Left colon (tissue), 2 donors: ENCODE measurements around the gene CUTC. TPM values are rescaled to one million over a fixed set of nuclear protein-coding genes. Genes with fewer than 3 reads are reported as not detected.

ENCODE experiments used
- ATAC-seq: fragments of 200-7000 bp; cut with Tn5 transposase; one replicate; pipeline ENCODE4 v1.9.1; 2020; ENCODE audit warnings: mild to moderate bottlenecking, moderate library complexity
- DNase-seq, 2 donors: peaks; one replicate each; pipeline ENCODE4 v3.0.0-alpha.2; 2020
- intact Hi-C, 2 donors: fragments of 100-400 bp; cut with DNase I in 1 of 2; cut with micrococcal nuclease in 1 of 2; formaldehyde crosslinking; loops; one replicate each; pipeline versions ENCODE4 v1.11.2 to v1.14.0; 2022; cut with DNase I, micrococcal nuclease
- total RNA-seq, 2 donors: library from RNA; stranded (reverse); fragmentation: NEBNext Ultra II Directional; extraction: Animal tissue kit (Norgen Biotek cat#: 25700); gene quantifications; one replicate each; pipeline ENCODE4 v1.2.1, GENCODE V29; 2021
- donor health status: DM: no; HTN: no; CAD: no.
- donor health status: DM: yes; HTN: yes; CAD: no.

Gene CUTC
- total RNA-seq, 2 donors from 2014 or later = 10.1 to 13.7 TPM

GRCh38 chr10:99805190-99805589 lies 73.2 kb downstream of the CUTC start:
- intact Hi-C loops = no loop called here

More at GRCh38 chr10:99805190-99805589, 73.2 kb downstream of the CUTC start:
- ATAC-seq (no peak), DNase-seq (no peak)

Other genes starting within 250 kb of the CUTC start
- gene NKX2-3, start 199.3 kb upstream of the CUTC start, total RNA-seq = 10 to 100 TPM in 1 of 2 donors, 1 to 10 TPM in 1; 3.4 to 11.7 TPM
- gene SLC25A28, start 111.8 kb upstream of the CUTC start, total RNA-seq = 10 to 100 TPM; 28.8 to 35.7 TPM
- 10 to 100 TPM; 20.2 to 21.5 TPM for gene ENTPD7, start 72.7 kb upstream of the CUTC start, total RNA-seq
- gene COX15, start 107 bp upstream of the CUTC start, total RNA-seq = 10 to 100 TPM; 41.4 to 43.5 TPM
- under 1 TPM; 0.64 to 0.89 TPM for gene ABCC2, start 50.4 kb downstream of the CUTC start, total RNA-seq